Peyer's patch (tissue), 4 donors: ENCODE results near the gene SEC24D. TPM values are rescaled to one million over a fixed set of nuclear protein-coding genes. Genes with fewer than 3 reads are reported as not detected.

ENCODE experiments used
- DNase-seq, 3 donors: peaks; one replicate each; pipeline ENCODE4 v3.0.0-alpha.2; 2017 to 2019
- H3K27ac ChIP-seq, 4 donors: fragments of 200-600 bp; sonication (generic); one replicate each; pipeline ENCODE4 v1.5.1; 2016 to 2019
- H3K27me3 ChIP-seq, 2 donors: fragments of 200-600 bp; sonication (generic); one replicate each; pipeline ENCODE4 v1.5.1; 2019
- H3K36me3 ChIP-seq, 3 donors: fragments of 200-600 bp; sonication (generic); one replicate each; pipeline ENCODE4 v1.5.1; 2016 to 2019
- H3K4me1 ChIP-seq, 4 donors: fragments of 200-600 bp; sonication (generic); one replicate each; pipeline ENCODE4 v1.5.1; 2016 to 2019
- H3K4me3 ChIP-seq, 4 donors: fragments of 200-600 bp; sonication (generic); 1 replicate in 3 of 4; 2 replicates in 1 of 4; pipeline ENCODE4 v1.5.1; 2016 to 2019; ENCODE audit warnings: mild to moderate bottlenecking in 1 of 4
- H3K9me3 ChIP-seq, 4 donors: fragments of 200-600 bp; sonication (generic); one replicate each; pipeline ENCODE4 v1.5.1; 2016 to 2019; ENCODE audit warnings: mild to moderate bottlenecking in 1 of 4
- CTCF ChIP-seq, 6 experiments: fragments of 450-650 bp in 4 of 6; fragments of 200-600 bp in 2 of 6; sonication (generic) in 1 of 6; IDR thresholded peaks; one replicate each; pipeline ENCODE4 v1.5.1; 2017 to 2019; ENCODE audit warnings: antibody characterized with exemption in 6 of 6, mild to moderate bottlenecking in 3 of 6, moderate library complexity in 1 of 6
- POLR2A ChIP-seq, 2 donors: fragments of 450-650 bp; IDR thresholded peaks; one replicate each; pipeline ENCODE4 v1.5.1; 2017; ENCODE audit warnings: antibody characterized with exemption in 2 of 2, mild to moderate bottlenecking in 2 of 2, moderate library complexity in 2 of 2
- total RNA-seq, 4 donors: library from RNA; depleted of rRNA; stranded (reverse); fragments of >200 nt; gene quantifications; one replicate each; pipeline ENCODE4 v1.1.0, GENCODE V29; 2016

The SEC24D gene
- total RNA-seq, 4 donors from 2014 or later, result 52.8 to 117 (median 76.0) TPM

- peaks cover 0 to 10% (median 0%) of the 10 kb centered on the region in 3 donors for H3K36me3 ChIP-seq
- no peaks in the 10 kb centered on the region for H3K27me3 ChIP-seq
- DNase-seq, result no peak
- TF ChIP-seq CTCF (IDR thresholded peaks at IDR 0.05) (no peak), POLR2A (IDR thresholded peaks at IDR 0.05) (no peak)
- no peak overlapping the region for H3K4me3 ChIP-seq
- H3K27ac ChIP-seq, result peak overlapping the region in 1 of 4 donors; percentile 49
- no peaks in the 10 kb centered on the region for H3K9me3 ChIP-seq
- no peaks in the 10 kb centered on the region for H3K4me1 ChIP-seq
These were observed 78.1 kb downstream of the SEC24D start for GRCh38 chr4:118757761-118758251.

GRCh38 chr4:118756958-118757357 lies 79.0 kb downstream of the SEC24D start:
- H3K9me3 ChIP-seq, result no peaks in the 10 kb centered on the region
- H3K27me3 ChIP-seq, result no peaks in the 10 kb centered on the region
- peak overlapping the region in 2 of 4 donors; percentile 36 to 49 for H3K27ac ChIP-seq
- no peak for TF ChIP-seq CTCF (IDR thresholded peaks at IDR 0.05)
- TF ChIP-seq POLR2A (IDR thresholded peaks at IDR 0.05), result no peak
- no peak overlapping the region for H3K4me3 ChIP-seq
- DNase-seq, result no peak
- H3K4me1 ChIP-seq, result no peaks in the 10 kb centered on the region
- peaks cover 0 to 15% (median 0%) of the 10 kb centered on the region in 3 donors for H3K36me3 ChIP-seq

- Histone ChIP-seq H3K4me1 (no peaks in the 10 kb centered on the region), H3K36me3 (peaks cover 0 to 20% (median 0%) of the 10 kb centered on the region in 3 donors), H3K27me3 (no peaks in the 10 kb centered on the region), H3K27ac (peak overlapping the region in 2 of 4 donors; percentile 40 to 49), H3K4me3 (no peak overlapping the region), H3K9me3 (no peaks in the 10 kb centered on the region)
- TF ChIP-seq CTCF (IDR thresholded peaks at IDR 0.05) (no peak), POLR2A (IDR thresholded peaks at IDR 0.05) (no peak)
- no peak for DNase-seq
These were observed 79.5 kb downstream of the SEC24D start for GRCh38 chr4:118756429-118756828.

GRCh38 chr4:118755438-118756226 lies 80.3 kb downstream of the SEC24D start:
- no peaks in the 10 kb centered on the region for H3K4me1 ChIP-seq
- H3K36me3 ChIP-seq, result peaks cover 0 to 27% (median 0%) of the 10 kb centered on the region in 3 donors
- TF ChIP-seq CTCF (IDR thresholded peaks at IDR 0.05) (no peak), POLR2A (IDR thresholded peaks at IDR 0.05) (no peak)
- H3K27ac ChIP-seq, result peak overlapping the region in 2 of 4 donors; percentile 40 to 49
- no peak overlapping the region for H3K4me3 ChIP-seq
- H3K9me3 ChIP-seq, result no peaks in the 10 kb centered on the region
- no peaks in the 10 kb centered on the region for H3K27me3 ChIP-seq
- no peak for DNase-seq

GRCh38 chr4:118754890-118755289 lies 81.0 kb downstream of the SEC24D start:
- no peak for TF ChIP-seq POLR2A (IDR thresholded peaks at IDR 0.05)
- TF ChIP-seq CTCF (IDR thresholded peaks at IDR 0.05), result no peak
- Histone ChIP-seq H3K27me3 (no peaks in the 10 kb centered on the region), H3K9me3 (no peaks in the 10 kb centered on the region), H3K4me1 (no peaks in the 10 kb centered on the region), H3K36me3 (peaks cover 0 to 29% (median 0%) of the 10 kb centered on the region in 3 donors), H3K27ac (peak overlapping the region in 2 of 4 donors; percentile 26 to 49), H3K4me3 (no peak overlapping the region)
- DNase-seq, result no peak
